CD4-positive, alpha-beta T cell treated with Interleukin-12 subunit alpha and Interleukin-12 subunit beta, for 1 hour (primary cell): ENCODE results near the gene UMODL1.
A peak's percentile ranks its signal among the peaks of the same experiment; 100 is the strongest.
"Not testable (repeated sequence)": the region's sequence is repeated elsewhere in the genome, so short reads cannot be mapped to it uniquely, and the experiment has no call there.

Experiments used
- DNase-seq: peaks from one replicate; pipeline ENCODE4 v3.0.0-alpha.2; 2020

UMODL1 gene

DNA sequence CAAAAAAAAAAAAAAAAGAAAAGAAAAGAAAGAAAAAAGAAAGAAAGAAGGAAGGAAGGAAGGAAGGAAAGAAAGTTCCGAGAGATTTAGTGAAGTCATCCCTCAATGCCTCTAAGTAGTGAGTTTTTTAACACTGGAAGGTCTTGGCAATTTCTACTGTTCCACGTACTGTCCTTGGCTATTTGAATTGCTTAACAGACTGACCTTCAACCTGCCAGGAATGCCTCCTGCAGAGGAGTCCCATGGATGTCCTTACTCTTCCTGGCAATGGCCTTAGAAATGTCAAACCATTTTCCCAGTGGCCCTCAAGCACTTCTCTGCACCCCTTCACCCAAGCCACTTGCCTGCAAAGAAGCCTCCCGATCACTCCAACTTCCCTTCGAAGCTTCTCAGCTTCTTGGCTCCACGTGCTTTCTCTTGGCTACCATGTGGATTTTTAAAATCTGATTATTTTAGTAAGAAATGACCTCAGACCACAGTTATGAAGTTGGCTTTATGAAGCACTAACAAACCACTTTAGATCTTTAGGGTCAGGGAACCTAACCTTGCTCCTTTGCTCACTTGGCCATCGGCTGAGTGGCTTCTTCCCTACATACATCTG lies 104.1 kb downstream of the UMODL1 start:
- no peak for DNase-seq

DNA sequence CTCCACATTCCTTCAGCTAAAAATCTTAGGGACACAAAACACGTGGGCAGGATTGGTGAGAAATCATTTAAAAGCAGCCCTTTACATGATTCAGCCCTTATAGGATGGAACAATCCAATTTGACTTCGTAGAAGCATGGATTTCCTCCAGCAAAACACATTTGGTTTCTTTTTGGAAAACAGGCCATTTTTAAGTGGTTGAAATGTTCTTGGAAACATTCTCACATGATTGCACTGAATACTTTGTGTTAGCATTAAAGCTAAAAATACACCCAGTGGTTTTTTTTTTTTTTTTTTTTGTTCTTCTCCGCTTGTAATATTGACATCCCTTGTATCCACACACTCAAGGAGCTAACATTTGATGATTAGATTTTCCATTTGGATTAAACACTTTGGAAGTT lies 105.7 kb downstream of the UMODL1 start:
- DNase-seq = no peak

DNA sequence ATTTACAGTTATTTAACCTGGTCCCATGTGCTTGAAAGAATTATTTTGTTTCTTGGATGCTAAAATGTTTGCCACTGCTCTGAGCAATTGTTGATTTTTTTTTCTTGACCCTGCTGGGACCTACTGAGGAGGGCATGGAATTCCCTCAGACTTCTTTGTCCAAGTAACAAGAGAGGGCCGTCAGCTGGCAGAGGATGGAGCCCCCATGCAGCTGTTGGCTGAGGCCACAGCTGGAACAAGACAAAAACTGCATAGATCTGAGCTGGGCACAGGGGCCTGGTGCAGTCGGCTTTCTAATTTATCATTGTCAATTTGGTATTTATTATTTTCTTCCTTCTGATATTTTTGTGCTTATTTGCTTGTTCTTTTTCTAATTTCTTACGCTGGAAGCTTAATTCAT lies 108.2 kb downstream of the UMODL1 start:
- DNase-seq = no peak

DNA sequence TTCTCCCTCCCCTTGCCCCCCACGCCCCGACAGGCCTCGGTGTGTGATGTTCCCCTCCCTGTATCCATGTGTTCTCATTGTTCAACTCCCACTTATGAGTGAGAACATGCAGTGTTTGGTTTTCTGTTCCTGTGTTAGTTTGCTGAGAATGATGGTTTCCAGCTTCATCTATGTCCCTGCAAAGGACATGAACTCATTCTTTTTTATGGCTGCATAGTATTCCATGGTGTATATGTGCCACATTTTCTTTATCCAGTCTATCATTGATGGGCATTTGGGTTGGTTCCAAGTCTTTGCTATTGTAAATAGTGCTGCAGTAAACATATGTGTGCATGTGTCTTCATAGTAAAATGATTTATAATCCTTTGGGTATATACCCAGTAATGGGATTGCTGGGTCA lies 108.9 kb downstream of the UMODL1 start:
- DNase-seq = not testable (repeated sequence)

DNA sequence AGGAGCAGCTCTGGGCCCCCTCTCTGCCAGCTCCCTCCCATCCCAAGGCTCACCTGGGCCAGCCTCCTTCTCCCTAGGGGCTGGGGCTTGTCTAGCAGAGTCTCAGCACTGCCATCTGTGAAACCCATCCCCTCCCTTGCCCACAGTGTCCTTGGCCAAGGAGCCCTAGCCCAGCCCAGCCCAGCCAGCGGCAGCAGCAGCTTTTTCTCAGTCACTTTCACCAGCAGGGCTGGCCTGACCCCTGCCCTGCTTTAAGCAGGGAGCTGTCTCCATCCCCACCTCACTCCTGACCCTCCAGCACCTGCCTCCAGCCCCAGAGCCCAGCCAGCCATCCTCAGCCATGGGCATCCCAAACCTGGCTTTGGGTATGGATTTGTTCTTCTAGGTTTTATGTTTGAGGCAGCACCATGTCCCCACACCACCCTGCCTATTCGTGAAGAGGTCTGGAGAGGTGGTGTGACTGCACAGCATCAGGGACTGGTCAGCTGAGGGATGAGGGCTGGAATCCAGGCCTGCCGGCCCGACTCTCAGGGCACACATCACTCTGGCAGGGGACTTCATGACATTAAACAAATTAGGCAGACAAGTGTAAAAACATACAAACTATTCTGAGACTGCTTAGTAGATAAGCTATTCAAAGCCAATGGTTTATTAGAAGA lies 111.7 kb downstream of the UMODL1 start:
- no peak for DNase-seq

DNA sequence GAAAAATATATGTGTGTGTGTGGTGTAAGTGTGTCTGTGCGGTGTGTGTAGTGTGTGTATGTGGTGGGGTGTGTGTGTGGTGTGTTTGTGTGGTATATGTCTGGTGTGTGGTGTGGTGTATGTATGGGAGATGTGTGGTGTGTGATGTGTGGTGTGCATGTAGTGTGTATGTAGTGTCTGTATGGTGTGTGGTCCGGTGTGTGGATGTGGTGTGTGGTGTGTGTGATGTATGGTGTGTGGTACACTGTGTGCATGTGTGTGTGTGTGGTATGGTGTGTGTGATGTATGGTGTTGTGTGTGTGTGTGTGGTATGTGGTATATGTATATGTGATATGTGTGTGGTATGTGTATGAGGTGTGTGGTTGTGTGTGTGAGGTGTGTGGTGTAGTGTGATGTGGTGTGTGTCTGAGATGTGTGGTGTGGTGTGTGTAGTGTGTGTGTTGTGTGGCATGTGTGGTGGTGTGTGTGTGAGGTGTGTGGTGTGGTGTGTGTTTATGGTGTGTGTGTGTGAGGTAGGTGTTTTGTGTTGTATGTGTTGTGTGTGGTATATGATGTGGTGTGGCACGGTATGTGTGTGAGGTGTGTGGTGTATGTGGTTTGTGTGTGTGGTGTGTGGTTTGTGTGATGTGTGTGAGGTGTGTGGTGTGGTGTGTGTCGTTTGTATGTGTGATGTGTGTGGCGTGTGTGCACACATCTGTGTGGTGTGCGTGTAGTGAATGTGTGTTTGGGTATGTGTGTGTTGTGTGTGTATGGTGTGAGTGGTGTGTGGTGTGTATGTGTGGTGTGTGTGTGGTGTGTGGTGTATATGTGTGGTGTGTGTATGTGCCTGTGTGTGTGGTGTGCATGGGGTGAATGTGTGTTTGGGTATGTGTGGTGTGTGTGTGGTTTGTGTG lies 112.5 kb downstream of the UMODL1 start:
- no peak for DNase-seq

DNA sequence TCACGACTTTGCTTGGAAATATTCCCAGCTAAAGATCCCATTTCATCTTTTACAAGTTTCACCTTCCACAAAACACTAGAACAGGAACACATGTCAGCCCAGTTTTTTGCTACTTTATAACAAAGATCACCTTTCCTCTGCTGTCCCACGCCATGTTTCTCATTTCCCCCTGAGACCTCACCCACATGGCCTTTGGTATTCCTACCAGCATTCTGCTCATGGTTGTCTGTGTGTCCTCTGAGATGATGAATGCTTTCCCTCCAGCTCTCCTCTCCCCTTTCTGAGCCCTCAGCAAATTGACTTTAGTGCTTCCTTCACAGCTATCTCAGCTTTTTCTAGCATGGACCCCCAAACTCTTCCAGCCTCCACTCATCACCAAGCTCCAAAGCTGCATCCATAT lies 115.5 kb downstream of the UMODL1 start:
- no peak for DNase-seq

DNA sequence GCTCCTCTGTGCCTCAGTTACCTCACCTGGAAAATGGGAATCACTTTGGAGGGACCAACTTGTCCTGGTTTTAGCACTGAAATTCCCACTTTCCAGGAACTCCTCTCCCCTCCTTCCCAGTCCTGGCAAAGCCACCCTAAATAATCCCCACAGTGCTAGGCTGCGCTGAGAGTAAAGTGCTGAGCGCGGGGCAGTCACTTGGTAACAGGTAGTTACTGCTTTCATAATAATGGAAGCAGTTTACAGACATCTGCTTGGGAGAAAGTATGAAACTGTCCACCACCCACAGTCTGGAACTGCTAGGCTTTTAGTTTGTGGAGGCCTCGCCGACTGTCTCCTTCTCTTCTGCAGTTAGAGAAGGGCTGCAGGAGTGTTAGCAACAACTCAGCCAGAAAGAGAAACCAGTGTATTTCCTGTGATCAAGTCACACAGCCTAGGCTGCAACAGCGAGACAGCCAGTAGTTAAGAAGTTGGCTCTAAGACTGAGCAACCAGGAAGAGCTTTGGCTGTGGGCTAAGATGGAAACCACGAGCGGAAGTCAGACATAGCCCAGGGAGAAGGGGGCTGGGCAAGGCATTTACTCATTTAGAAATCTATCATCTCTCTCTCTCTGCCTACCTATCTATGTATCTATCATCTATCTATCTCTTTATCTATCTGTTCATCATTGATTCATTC lies 117.0 kb downstream of the UMODL1 start:
- DNase-seq = peak; percentile 87

DNA sequence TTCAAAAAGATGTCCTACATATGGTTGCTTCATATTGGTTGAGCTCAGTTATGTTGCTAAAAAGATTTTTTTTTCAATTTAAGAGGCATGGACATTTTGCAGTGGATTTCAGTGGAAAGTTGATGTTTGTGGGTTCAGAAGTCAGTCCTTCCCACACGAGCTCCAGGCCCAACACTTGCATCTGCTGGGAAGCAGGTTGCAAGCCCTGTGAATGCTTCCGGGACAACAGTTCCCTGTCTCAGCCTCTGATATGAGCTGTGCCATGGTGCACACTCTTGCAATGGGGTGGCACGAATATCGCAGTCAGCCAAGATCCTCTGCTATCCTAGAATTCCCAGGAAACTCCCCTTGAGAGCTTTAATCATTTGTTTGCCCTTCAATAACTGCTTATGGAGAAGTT lies 117.5 kb downstream of the UMODL1 start:
- DNase-seq = no peak

DNA sequence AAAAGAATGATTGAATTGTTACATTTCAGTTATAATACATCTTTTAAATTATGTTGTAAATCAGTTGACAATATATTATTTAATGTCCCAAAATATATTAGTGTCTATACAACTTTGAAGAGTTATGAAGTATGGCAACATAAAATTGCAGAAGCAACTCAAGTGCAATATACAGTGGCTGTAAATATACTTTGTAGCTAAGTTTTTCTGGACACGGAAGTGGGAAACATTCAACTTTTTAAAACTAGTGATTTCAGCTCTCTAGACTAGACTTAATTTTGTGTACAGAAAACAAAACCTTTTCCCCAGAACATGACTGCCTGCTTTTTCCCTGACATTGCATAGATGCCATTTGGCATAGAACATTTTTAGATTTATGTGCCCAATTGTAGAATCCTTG lies 118.3 kb downstream of the UMODL1 start:
- no peak for DNase-seq

DNA sequence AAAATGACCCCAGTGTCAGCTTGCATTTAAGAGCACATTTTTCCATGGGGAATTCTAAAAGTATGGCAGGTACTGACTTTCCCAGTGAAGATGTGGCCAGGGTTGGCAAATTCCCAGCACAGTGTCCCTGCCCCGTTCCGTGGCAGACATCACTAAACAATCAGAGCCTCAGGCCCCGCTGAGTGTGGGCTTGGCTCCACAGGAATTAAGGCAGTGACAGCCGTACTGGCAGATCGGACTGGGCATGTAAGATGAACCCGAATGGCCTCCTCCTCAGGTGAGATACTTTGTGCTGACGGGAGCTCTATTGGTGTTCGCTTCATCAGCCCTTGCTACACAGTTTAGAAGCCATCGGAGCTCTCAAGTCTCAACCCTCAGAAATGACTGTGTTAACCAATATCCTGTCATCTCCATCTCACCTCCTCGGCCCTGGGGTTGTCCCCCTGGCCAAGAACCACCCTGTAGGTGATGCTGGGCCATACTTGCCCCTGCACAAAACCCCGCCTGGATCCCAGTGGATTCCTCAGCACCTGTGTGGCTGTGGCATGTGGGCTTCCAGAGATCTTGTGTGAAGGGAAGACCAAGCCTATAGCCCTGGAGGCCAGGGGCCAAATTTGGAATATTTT lies 118.9 kb downstream of the UMODL1 start:
- no peak for DNase-seq

DNA sequence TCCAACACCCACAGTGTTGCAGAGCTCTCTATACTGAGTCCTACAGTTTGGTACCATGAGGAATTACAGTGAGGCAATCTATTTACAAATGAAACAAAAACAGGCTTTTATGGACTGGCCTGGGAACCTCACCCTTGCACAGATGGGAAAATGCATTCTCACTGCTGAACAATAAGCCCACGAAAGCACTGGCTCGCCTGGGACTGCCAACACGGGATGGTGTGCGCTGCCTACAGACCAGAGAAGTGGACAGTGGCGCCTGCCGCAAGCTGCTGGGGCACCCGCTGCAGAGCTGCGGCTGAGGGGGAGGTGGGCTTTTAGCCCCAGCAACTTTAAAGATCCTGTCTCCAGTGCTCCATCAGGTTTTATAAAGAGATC lies 119.4 kb downstream of the UMODL1 start:
- no peak for DNase-seq

DNA sequence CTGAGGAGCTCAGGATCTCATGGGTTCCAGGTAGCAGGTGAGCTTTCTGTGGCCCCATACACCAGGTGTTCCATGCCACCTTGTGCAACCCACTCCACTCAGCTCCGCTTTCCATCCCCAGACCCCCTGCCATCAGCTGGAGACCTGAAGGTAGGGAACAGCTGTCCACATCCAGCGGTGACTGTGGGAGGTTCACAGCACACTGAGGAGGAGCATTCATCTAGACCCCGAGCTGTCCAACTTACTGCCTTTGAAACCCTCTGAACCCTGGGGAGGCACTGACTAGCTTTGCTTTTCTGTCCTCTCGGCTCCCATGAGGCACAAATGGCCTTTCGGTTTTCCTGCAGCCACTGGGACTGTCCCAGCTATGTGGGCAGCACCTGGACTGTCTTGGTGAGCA lies 119.9 kb downstream of the UMODL1 start:
- DNase-seq = no peak

DNA sequence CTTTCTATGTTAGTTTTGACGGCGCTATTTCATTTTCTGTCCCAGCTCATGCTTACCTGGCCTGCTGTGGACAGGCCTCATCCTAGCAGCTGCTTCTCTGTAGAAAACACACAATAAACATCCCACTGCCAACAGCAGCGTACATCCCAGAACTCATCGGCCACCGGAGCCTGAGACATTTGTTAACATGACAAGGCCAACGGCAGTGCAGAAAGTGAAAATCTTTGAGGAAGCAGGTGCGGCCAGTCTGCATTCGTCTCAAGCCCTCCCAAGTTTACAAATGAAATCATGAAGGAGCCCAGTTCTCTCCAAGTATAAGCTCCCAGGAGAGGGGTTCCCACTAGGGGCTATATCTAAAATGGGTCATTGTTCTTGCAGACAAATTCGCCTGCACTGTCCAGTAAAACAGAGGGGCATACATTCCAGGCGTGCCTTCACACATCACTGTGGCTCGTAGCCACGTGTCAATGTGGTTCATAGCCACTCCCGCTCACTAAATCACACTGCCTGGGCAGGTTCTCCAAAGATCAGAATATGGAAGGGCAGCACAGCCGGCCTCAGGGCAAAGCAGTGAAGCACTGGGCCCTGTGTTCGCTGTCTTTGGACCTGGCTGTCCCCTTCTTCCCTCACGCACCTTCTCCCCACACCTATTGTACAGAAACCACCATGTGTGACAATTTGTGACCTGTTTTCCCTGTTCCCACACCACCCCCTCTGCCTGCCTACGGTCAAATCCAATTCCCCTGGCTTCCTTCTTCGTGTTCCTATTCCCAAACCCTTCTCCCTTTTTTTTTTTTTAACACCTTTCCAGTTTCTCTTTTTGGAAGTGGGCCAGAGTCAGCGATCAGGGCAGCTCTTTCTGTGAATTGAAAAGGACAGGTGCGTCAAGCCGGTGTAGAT lies 120.8 kb downstream of the UMODL1 start:
- DNase-seq = no peak
